Adrenal gland (tissue), 12 donors: Measurements from ENCODE around the gene CDHR2. TPM values are rescaled to one million over a fixed set of nuclear protein-coding genes. Genes with fewer than 3 reads are reported as not detected.
A peak's percentile ranks its signal among the peaks of the same experiment; 100 is the strongest.

Experiments
- DNase-seq, 7 donors: peaks; one replicate each; pipeline ENCODE4 v3.0.0-alpha.2; 2019 to 2020
- H3K27ac ChIP-seq, 5 donors: fragments of 200-600 bp; sonication (generic) in 4 of 5; 1 replicate in 3 of 5; 2 replicates in 2 of 5; pipeline versions ENCODE4 v1.5.1 to v1.8.0; 2016 to 2020; ENCODE audit warnings: mild to moderate bottlenecking in 1 of 5
- H3K27me3 ChIP-seq: fragments of 200-600 bp; 2 replicates; pipeline ENCODE4 v1.8.0; 2021
- H3K36me3 ChIP-seq, 2 donors: fragments of 200-600 bp; replicated peaks in 1 of 2; 1 replicate in 1 of 2; 2 replicates in 1 of 2; pipeline versions ENCODE4 v1.5.1 to v1.8.0; 2018 to 2022
- H3K4me1 ChIP-seq, 2 donors: fragments of 200-600 bp; replicated peaks in 1 of 2; 1 replicate in 1 of 2; 2 replicates in 1 of 2; pipeline versions ENCODE4 v1.5.1 to v1.8.0; 2018 to 2021
- H3K4me3 ChIP-seq, 4 donors: fragments of 200-600 bp; sonication (generic) in 3 of 4; one replicate each; pipeline ENCODE4 v1.5.1; 2016 to 2018
- H3K9me3 ChIP-seq, 3 donors: fragments of 200-600 bp; sonication (generic) in 1 of 3; replicated peaks in 1 of 3; 1 replicate in 2 of 3; 2 replicates in 1 of 3; pipeline versions ENCODE4 v1.5.1 to v1.8.0; 2016 to 2021
- CTCF ChIP-seq, 6 experiments: fragments of 450-650 bp in 4 of 6; fragments of 200-600 bp in 2 of 6; sonication (generic) in 1 of 6; IDR thresholded peaks; 1 replicate in 5 of 6; 2 replicates in 1 of 6; pipeline versions ENCODE4 v1.5.1 to v1.8.0; 2016 to 2021; ENCODE audit warnings: antibody characterized with exemption in 6 of 6, mild to moderate bottlenecking in 2 of 6, moderate library complexity in 1 of 6
- POLR2A ChIP-seq, 2 donors: fragments of 450-650 bp; IDR thresholded peaks; one replicate each; pipeline ENCODE4 v1.6.1; 2017; ENCODE audit warnings: antibody characterized with exemption in 2 of 2, mild to moderate bottlenecking in 2 of 2, moderate library complexity in 1 of 2
- WGBS, 4 donors: extraction: QIAGEN DNeasy Blood & Tissue Kit in 2 of 4; methylation state at CpG; one replicate each; pipeline versions ENCODE4 v1.1.5 to v1.1.7; 2013 to 2017; 5-methylcytosine and 5-hydroxymethylcytosine counted together
- intact Hi-C, 2 donors: fragments of 100-400 bp; cut with DNase I; formaldehyde crosslinking; loops; one replicate each; pipeline versions ENCODE4 v1.14.1 to v1.15.0; 2022 to 2023
- polyA plus RNA-seq, 3 donors: library from polyadenylated mRNA; stranded (reverse); fragments of 200-250 nt in 2 of 3; fragments of 350-450 nt in 1 of 3; fragmentation: Illumina TruSeq in 1 of 3; extraction: RNeasy Lipid Tissue Mini Kit (QIAGEN cat#74804) in 1 of 3; gene quantifications; one replicate each; pipeline ENCODE4 v1.2.3, GENCODE V29; 2013 to 2014
- total RNA-seq, 9 donors: library from RNA; depleted of rRNA in 4 of 9; stranded (reverse); fragments of >200 nt in 4 of 9; fragments of 120-200 nt in 1 of 9; fragmentation: NEBNext Ultra II Directional in 1 of 9; extraction: Animal tissue kit (Norgen Biotek cat#: 25700) in 1 of 9; gene quantifications; one replicate each; pipeline versions ENCODE4 v1.1.0 to v1.2.4, GENCODE V29; 2013 to 2023
- donor health status: healthy with polysubstance abuse.
- donor health status: Bipolar disorder and iron deficiency.
- donor health status: DM: yes; HTN: yes; CAD: no.
- donor health status: DM: no; HTN: no; CAD: no.
- donor health status: DM: no; HTN: no; CAD: no.
- donor health status: DM: yes; HTN: yes; CAD: no.

The CDHR2 gene
- total and polyA plus RNA-seq, 12 donors: under 0.01 to 0.55 (median 0.15) TPM; not detected in 2

GRCh38 chr5:176553260-176554085 lies 4.3 kb downstream of the CDHR2 start:
- TF ChIP-seq CTCF (IDR thresholded peaks at IDR 0.05) (no peak), POLR2A (IDR thresholded peaks at IDR 0.05) (no peak)
- no peaks in the 10 kb centered on the region for H3K4me1 ChIP-seq
- intact Hi-C loops: no loop called here
- H3K27ac ChIP-seq: no peak overlapping the region
- no peaks in the 10 kb centered on the region for H3K27me3 ChIP-seq
- H3K4me3 ChIP-seq: no peak overlapping the region
- 55 to 60% (median 58%) methylated on average over 16 to 18 of the region's 18 CpGs for WGBS, 4 donors
- H3K9me3 ChIP-seq: no peaks in the 10 kb centered on the region
- no peaks in the 10 kb centered on the region for H3K36me3 ChIP-seq
- peak in 1 of 7 donors; percentile 47 for DNase-seq

- Histone ChIP-seq H3K27me3 (no peaks in the 10 kb centered on the region), H3K4me1 (no peaks in the 10 kb centered on the region), H3K36me3 (no peaks in the 10 kb centered on the region), H3K4me3 (no peak overlapping the region), H3K9me3 (no peaks in the 10 kb centered on the region), H3K27ac (no peak overlapping the region)
- 93 to 97% (median 95%) methylated on average over 12 to 13 of the region's 13 CpGs for WGBS, 4 donors
- intact Hi-C loops: no loop called here
- DNase-seq: no peak
- TF ChIP-seq CTCF (IDR thresholded peaks at IDR 0.05) (no peak), POLR2A (IDR thresholded peaks at IDR 0.05) (no peak)
Measured at GRCh38 chr5:176557846-176558245, 8.7 kb downstream of the CDHR2 start.

- no peaks in the 10 kb centered on the region for H3K4me1 ChIP-seq
- no peak for DNase-seq
- no peaks in the 10 kb centered on the region for H3K9me3 ChIP-seq
- no peaks in the 10 kb centered on the region for H3K36me3 ChIP-seq
- WGBS, 4 donors: 46 to 70% (median 58%) methylated on average over 5 of the region's 5 CpGs
- H3K4me3 ChIP-seq: no peak overlapping the region
- H3K27ac ChIP-seq: no peak overlapping the region
- intact Hi-C loops: no loop called here
- H3K27me3 ChIP-seq: no peaks in the 10 kb centered on the region
- no peak for TF ChIP-seq CTCF (IDR thresholded peaks at IDR 0.05)
- no peak for TF ChIP-seq POLR2A (IDR thresholded peaks at IDR 0.05)
Measured at GRCh38 chr5:176559683-176560082, 10.5 kb downstream of the CDHR2 start.

- Histone ChIP-seq H3K4me1 (no peaks in the 10 kb centered on the region), H3K36me3 (no peaks in the 10 kb centered on the region), H3K4me3 (no peak overlapping the region), H3K27me3 (no peaks in the 10 kb centered on the region), H3K9me3 (no peaks in the 10 kb centered on the region), H3K27ac (no peak overlapping the region)
- WGBS, 4 donors: 58 to 72% (median 69%) methylated on average over 8 of the region's 8 CpGs
- intact Hi-C loops: no loop called here
- no peak for TF ChIP-seq CTCF (IDR thresholded peaks at IDR 0.05)
- TF ChIP-seq POLR2A (IDR thresholded peaks at IDR 0.05): no peak
- no peak for DNase-seq
Measured at GRCh38 chr5:176560364-176560763, 11.2 kb downstream of the CDHR2 start.
